Activated naive CD4-positive, alpha-beta T cell treated with anti-CD3 and anti-CD28 coated beads, Interleukin-2, amount 10 ng/mL, durations not matched to agents 5 hours and 36 hours (primary cell): ENCODE measurements around the gene C22orf23. TPM values are rescaled to one million over a fixed set of nuclear protein-coding genes. Genes with fewer than 3 reads are reported as not detected.
A peak's percentile ranks its signal among the peaks of the same experiment; 100 is the strongest.

Experiments used
- microRNA-seq: library from miRNA; unstranded; fragments of <30 nt; microRNA quantifications from one replicate; pipeline ENCODE4 v1.2.0, GENCODE V29; 2022; ENCODE audit warnings: borderline microRNAs expressed, borderline replicate concordance
- total RNA-seq, 2 experiments: library from RNA; stranded (reverse); gene quantifications; one replicate each; pipeline ENCODE4 v1.2.3, GENCODE V29; 2021

The C22orf23 gene
- not detected for total RNA-seq

DNA sequence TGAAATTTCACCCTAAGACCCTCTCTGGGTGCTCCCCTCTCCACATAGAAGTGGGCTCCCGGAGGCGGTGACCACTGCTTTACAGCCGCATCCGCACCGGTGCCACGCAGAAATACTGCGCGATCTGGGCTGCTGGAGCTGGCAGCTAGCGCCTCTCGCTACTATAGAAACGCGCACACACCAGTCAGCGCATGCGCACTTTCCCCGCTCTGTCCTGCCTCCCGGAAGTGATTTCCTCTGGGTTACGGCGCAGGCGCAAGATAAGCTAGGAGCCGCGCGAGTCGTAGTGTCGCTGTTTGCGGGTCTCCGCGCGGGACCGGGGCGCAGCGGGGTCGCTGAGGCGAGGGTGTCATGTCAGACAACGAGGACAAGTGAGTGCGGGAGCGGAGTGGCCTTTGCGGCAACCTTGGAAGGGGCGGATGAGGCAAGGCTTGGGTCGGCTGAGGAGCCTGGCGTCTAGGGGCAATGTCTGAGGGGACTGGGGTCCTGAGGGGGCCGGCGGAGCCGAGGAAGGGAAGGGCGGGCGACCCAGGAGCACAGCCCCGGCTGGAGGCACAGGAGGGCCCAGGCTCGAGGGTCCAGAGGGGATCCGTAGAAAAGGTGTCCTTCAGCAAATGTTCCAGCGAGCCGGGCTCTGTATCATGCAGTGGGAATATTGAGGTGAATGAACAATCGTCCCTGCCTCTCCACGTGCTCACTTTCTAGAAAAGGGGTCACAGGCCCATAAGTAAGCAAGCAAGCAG, at the start of gene C22orf23, which contains the start of gene POLR2F:
Gene C22orf23, minus strand, starts transcription at position 165 of the 743 bp plus-strand sequence. CDS start 452 bp downstream, outside the sequence.
Gene POLR2F, plus strand, starts transcription at position 263 of the 743 bp plus-strand sequence. Its CDS starts 89 bp downstream, at position 352.

DNA sequence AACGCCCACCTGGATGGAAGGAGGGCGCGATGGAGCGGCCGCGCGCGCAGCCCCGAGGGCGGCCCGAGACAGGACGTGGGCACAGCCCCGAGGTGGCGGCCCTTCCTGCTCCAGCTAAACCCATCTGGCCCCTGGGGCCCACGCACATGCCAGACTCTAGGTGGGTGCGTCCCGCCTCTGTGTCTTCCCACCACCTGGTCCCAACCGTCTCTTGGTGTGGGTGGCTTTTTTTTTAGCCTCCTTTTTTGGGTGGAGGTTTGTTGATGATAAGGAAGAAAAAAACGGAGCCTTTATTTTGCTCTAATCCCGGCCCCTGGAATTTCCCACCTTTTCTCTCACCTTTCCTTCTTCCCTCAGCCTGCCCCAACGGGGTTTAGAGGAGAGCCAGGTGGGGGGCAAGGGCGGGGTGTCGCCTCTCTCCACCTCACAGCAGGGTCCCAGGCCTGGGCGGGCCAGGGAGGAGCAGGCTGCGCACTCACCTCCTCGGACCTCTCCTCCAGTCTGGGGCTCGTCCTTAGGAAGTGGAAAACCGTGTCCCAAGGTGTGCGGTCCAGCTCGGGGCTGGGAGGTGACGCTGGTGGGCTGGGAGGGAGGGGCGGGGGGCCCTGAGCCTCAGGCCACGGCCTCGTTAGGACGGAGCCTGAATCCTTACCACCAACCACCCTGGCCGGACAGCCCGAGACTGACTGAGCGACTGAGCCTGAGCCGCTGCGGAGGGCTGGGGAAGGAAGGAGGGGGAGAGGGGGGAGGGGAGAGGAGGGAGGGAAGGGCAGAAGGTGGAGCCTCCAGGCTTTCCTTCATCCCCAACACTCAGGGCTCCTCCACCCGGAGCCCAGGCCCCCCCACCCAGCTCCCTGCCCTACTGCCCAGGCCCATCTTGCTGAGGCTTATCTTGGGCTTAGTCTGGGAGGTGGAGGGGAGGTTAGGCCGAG, 30.7 kb upstream of the C22orf23 start, which contains the start of gene SOX10:
Gene SOX10, minus strand, starts transcription at position 696 of the 932 bp plus-strand sequence. CDS start 771 bp downstream, outside the sequence.

DNA sequence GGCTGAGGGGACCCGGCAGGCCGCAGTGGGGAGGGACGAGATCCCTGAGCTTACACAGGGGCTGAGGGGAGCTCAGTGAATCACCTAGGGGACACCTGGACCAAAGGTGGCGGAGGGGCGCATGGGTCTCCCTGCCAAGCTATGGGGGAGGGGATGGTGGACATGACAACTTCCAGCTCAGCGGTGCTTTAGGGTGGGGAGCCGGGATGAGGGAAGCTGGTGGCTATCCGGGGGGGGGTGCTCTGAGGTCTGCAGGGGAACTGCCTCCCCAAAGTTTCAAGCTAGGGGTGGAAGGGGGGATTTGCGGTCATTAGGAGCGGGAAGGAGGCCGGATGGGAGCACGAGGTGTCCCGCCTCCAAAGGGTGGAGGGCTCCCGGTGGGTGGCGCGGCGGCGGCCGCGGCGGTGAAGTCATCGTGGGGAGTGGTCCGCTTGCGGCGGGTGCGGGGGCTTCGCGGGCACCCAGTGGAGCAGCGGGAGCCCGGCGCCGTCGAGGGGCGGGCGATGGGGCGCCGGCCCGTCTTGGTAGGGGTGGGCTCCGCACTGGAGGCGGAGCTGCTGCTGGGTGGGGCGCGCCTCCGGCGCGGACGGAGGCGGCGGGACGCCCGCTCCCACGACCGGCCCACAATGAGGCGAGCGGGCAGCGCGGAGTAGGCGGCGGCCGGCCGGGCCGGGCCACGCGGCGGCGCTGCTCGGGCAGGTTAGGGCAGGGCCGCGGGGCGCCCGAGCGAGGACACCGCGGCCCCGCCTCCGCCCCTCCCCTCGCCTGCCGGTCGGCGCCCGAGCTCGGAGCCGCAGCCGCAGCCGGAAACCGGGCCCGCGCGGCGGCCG, 47.7 kb downstream of the C22orf23 start, which contains the start of gene MICALL1:
Gene MICALL1, plus strand, starts transcription at position 764 of the 830 bp plus-strand sequence. CDS start 126 bp downstream, outside the sequence.

Small RNA genes lying within 50 kb of the gene (microRNA-seq; reads per million reads assigned to microRNA genes)
- gene MIR4534: not detected
- 3.3 reads per million, percentile 20 among the genes with 10 or more reads in this experiment for gene MIR6820

Other genes starting within 250 kb of the C22orf23 start
- gene GCAT, start 145.7 kb downstream of the C22orf23 start, total RNA-seq: 10 to 100 TPM; 12.3 to 13.0 TPM
- not detected for gene GALR3, start 130.2 kb downstream of the C22orf23 start, total RNA-seq
- 10 to 100 TPM; 19.3 to 19.5 TPM for gene ANKRD54, start 109.3 kb downstream of the C22orf23 start, total RNA-seq
- 100 to 1,000 TPM; 740 to 742 TPM for gene EIF3L, start 104.2 kb downstream of the C22orf23 start, total RNA-seq
- gene MICALL1, start 47.3 kb downstream of the C22orf23 start, total RNA-seq: 10 to 100 TPM; 31.6 to 36.1 TPM
- 10 to 100 TPM; 54.7 to 56.1 TPM for gene POLR2F, start 98 bp upstream of the C22orf23 start, total RNA-seq
- not detected for gene SOX10, start 31.0 kb upstream of the C22orf23 start, total RNA-seq
- 10 to 100 TPM; 16.5 to 19.0 TPM for gene PICK1, start 103.8 kb upstream of the C22orf23 start, total RNA-seq
- not detected for gene SLC16A8, start 130.6 kb upstream of the C22orf23 start, total RNA-seq
- gene BAIAP2L2, start 157.1 kb upstream of the C22orf23 start, total RNA-seq: 1 to 10 TPM in 1 of 2 experiments, under 1 TPM in 1; 0.78 to 1.1 TPM
- 10 to 100 TPM; 84.4 to 95.5 TPM for gene PLA2G6, start 228.2 kb upstream of the C22orf23 start, total RNA-seq
- 1 to 10 TPM; 8.4 to 8.8 TPM for gene MAFF, start 248.4 kb upstream of the C22orf23 start, total RNA-seq